ENCODE data around the gene IDH3B.

IDH3B gene

DNA sequence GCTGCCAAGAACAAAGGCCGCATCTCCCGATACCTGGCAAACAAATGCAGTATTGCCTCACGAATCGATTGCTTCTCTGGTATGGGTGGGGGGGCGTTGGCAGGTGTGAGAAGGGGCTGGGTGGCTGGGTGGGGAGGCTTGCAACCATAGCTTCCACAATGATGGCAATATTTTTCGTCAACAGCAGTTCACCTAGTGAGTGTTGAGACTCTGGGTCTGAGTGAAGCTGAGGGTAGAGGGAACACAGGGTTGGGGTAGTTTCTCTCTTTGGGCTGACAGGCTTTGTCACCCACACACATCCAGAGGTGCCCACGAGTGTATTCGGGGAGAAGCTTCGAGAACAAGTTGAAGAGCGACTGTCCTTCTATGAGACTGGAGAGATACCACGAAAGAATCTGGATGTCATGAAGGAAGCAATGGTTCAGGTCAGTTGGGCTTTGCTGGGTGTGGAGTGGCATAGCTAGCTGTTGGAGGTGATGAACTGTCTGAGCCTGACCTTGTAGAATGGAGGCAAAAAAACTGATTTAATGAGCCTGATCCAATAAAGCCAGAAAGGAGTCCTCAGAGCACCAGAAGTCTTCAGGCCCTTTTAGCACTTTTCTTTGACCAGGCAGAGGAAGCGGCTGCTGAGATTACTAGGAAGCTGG, 7.4 kb downstream of the IDH3B start:
- DNase-seq = no peak

DNA sequence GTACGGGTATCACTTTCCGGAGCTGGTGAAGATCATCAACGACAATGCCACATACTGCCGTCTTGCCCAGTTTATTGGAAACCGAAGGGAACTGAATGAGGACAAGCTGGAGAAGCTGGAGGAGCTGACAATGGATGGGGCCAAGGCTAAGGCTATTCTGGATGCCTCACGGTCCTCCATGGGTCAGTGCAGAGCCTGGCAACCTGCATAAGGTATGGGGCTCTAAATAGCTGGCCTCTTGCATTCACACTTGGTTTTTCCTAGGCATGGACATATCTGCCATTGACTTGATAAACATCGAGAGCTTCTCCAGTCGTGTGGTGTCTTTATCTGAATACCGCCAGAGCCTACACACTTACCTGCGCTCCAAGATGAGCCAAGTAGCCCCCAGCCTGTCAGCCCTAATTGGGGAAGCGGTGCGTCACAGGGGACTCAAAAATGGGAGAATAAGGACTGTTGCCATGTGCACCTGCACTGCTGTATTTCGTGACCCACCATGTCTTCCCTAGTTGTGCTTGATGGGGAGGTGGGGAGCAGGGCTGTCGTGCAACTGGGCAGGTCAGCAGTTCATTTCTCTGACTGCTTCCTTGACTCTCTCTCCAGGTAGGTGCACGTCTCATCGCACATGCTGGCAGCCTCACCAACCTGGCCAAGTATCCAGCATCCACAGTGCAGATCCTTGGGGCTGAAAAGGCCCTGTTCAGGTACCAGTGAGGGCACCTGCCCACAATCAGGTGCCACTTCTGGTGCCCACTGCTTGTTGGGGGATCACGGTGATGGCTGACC, 8.5 kb downstream of the IDH3B start:
- DNase-seq = no peak

DNA sequence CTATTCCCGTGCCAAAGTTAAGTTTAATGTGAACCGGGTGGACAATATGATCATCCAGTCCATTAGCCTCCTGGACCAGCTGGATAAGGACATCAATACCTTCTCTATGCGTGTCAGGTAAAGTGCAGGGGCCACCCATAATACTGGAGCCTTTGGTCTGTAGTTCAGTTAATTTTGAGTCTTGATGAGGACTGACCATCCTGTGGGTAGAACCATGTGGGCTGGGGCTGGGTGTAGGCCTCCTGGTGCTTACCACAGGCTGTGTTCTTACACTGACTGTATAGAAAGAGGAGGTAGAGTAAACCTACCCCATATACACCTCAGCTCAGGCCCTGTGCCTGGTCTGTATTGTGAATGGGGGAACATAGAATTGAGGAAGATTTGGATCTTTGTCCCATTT, 9.2 kb downstream of the IDH3B start:
- no peak for DNase-seq

DNA sequence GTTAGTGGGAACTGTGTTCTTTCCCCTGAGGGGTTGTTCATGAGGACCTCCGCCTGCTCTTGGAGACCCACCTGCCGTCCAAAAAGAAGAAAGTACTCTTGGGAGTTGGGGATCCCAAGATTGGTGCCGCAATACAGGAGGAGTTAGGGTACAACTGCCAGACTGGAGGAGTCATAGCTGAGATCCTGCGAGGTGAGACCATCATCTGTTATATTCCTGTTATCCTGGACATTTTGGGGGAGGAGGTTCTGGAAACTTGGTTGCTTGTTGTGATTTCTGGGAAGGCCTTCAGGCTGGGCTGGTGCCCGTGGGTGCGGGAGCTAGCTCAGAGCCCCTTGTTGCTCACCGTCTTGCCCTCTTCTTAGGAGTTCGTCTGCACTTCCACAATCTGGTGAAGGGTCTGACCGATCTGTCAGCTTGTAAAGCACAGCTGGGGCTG, 9.6 kb downstream of the IDH3B start:
- no peak for DNase-seq

DNA sequence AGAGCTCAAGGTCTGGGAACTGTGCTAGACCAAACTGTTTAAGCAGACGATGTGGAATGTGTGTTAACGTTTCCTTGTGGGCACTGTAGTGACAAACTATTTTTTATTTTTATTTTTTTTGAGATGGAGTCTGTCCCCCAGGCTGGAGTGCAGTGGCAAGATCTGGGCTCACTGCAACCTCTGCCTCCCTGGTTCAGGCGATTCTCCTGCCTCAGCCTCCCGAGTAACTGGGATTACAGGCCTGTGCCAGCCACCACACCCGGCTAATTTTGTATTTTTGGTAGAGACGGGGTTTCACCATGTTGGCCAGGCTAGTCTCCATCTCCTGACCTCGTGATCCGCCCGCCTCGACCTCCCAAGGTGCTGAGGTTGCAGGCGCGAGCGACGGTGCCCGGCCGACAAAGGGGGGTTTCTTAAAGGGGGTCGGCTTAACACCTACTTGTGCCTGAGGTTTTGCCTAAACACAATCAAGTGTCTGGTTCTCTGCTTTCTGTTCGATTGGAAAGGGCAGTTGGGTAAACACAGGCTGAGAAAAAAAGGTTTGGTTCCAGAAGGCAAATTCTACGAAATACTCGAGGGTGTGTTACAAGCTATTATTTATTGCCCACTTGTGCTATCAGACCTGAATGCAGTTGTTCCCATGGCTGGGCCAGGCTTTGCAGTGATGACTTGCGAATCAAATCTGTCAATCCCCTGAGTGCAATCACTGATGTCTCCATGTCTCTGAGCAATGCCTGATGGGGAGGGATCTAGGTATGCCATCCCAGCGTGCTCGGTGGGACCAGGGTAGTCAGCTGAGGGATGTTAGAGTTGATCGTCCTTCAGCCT, 10.2 kb downstream of the IDH3B start:
- DNase-seq = no peak

DNA sequence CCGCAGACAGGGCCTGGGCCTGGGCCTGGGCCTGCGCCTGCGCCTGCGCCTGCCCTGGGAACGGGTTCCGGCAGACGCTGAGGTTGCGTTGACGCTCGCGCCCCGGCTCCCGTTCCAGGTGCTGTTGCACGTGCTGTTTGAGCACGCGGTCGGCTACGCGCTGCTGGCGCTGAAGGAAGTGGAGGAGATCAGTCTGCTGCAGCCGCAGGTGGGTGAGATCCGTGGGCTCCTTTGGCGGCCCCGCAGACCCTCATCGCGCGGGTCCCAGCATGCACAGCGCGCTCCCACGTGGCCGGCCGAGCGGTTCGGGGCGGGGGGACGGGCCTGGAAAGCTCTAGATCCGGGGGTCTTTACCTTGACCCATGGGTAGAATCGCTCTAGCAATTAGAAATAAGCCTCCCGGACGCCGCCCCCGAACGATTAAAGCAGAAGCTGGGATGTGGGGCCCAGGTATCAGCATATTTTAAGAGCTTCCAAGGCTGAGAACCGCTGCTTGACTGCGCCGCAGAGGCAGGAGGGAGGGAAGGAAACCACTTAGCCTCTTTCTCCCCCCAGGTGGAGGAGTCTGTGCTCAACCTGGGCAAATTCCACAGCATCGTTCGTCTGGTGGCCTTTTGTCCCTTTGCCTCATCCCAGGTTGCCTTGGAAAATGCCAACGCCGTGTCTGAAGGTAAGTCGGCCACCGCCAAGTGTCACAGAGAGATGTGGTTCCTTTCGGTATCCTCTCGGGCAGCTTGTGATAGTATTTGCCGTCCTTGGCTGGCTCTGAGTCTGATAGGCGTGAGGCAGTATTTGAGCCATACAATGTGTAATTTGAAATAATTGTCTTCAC, 11.1 kb downstream of the IDH3B start:
- DNase-seq = peak in 2 of 3 experiments; percentile 68 to 71

DNA sequence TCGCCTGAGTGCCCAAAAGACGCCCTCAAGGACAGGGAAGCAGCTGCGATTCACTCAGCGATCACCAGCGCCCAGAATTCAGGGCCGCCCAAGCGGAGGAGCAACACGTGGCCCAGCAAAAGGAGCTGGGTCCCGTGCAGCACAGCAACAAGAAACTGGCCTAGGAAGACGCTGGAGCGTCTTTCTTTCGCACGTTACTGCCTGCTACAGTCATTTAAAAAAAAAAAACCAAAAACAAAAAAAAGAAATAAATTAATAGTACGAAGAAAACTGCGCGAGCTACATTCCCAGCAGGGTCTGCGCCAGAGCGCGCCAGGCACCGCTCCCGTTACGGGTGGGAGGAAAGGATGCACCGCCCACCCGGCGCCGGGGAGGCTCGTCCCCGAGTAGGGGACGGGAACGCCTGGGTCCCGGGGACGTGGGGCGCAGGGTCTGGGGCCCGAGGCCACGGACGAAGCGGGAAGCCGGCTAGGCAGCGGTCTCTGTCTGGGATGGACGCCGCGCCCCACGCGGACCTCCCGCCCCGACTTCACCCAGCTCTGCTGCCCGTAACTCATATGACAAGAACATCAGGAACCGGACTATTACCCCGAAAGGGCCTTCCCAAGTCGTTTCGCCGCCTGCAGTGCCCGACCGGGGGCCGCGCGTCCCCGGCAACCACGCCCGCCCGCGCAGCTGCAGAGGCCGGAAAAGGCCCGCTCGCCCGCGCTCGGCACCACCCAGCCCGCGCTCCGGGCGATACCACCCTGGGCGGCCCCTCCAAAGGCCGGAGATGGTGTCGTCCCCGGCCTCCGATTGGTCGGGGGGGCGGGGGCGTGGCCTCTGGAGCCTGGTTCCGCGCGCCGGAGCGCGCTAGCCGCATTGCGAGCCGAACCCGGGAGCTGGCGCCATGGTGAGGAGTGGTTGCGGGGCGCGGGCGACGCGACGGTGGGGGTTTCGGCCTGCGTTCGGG, 12.0 kb downstream of the IDH3B start, which contains the start of gene NOP56:
Gene NOP56, plus strand, starts transcription at position 861 of the 952 bp plus-strand sequence. Its CDS starts 29 bp downstream, at position 890.
- peak; percentile 97 to 98 (median 97) for DNase-seq

DNA sequence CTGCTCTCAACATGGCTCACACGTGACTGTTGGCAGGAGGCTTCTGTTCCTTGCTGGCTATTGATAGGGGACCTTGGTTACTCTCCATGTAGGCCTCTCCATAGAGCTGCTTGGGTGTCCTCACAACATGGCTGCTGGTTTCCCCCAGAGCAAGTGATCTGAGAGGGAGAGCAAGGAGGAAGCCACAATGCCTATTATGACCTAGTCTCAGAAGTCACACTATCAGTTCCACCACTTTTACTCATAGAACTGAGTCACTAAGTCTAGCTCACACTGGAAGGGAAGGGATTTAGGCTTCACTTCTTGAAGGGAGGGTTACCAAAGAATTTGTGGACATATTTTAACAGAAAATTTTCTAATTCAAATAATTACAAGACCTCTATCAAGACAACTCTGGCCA, 20.3 kb downstream of the IDH3B start:
- no peak for DNase-seq

DNA sequence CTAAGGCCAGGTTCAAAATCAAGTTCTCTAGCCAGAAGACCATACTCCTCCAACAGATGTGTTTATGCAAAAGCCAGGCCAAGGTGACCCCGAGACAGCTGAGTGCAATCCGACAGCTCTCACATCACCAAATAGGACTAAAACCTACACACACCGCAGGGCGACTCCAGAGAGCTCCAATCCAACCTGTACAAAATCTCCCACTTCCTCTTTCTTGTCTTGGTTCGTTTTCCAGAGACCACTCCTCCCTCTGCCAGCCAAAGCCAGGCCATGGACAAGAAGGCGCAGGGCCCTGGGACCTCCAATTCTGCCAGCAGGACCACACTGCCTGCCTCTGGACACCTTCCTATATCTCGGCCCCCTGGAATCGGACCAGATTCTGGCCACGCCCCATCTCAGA, 23.1 kb downstream of the IDH3B start:
- no peak for DNase-seq

DNA sequence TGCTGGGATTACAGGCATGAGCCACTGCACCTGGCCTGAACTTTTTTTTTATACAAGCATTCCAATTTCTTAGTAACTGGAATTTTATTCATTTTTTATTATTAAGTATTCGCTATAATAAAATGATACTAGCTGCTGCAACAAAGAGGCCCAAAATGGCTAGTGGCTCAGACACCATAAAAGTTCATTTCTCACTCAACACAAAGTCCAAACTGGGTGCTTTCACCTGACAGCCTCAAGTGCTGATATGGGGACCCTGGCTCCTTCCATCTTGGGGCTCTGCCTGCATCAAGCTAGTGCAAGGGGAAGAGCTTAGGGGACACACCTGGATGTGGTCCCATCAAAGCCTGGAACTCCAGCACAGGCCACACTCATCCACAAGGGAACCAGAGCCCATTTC, 23.8 kb downstream of the IDH3B start:
- DNase-seq = no peak

DNA sequence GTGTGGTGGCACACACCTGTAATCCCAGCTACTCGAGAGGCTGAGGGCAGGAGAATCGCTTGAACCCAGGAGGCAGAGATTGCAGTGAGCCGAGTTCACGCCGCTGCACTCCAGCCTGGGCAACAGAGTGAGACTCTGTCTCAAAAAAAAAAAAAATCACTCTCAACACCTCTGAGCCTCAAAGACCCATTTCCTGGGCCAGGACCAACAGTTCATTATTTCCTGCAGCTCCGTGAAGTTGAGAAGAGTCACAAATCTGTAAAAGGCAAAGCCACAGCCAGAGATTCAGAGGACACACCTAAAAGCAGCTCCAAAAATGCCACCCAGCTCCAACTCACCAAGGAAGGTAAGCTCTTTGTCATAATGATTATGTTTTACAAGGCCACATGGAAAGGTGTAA, 26.8 kb downstream of the IDH3B start:
- DNase-seq = no peak

DNA sequence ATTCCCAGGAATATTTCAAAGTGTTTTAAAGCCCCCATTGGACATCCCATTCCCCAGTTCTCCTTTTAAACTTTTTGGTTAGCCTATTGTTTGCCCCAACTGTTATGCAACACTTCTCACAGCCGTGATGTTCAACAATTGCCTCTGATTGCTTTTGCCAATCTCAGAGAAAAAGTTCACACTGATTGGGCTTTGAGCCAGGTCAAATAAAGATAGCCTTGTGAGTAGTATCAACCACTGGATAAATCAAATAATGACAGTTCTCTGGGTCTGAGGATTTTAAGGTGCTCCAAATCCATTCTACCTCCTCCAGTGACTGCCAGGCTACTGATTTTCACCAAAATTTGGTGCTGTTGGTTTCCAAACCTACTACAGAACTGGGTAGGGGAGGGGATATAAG, 30.6 kb downstream of the IDH3B start:
- no peak for DNase-seq

DNA sequence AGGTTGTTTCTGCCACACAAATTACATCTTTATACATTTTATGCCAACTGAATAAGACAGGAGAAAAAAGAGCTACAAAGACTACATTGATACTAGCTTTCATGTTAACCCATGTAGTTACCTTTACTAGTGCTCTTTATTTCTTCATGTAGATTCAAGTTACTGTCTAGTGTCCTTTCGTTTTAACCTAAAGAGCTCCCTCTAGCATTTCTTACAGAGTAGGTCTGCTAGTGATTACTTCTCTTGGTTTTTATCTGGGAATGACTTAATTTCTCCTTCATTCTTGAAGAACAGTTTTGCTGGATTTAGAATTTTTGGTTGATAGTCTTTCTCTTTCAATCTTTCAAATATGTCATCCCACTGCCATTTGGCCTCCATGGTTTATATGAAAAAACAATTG, 32.8 kb downstream of the IDH3B start:
- DNase-seq = peak in 1 of 3 experiments; percentile 18

DNA sequence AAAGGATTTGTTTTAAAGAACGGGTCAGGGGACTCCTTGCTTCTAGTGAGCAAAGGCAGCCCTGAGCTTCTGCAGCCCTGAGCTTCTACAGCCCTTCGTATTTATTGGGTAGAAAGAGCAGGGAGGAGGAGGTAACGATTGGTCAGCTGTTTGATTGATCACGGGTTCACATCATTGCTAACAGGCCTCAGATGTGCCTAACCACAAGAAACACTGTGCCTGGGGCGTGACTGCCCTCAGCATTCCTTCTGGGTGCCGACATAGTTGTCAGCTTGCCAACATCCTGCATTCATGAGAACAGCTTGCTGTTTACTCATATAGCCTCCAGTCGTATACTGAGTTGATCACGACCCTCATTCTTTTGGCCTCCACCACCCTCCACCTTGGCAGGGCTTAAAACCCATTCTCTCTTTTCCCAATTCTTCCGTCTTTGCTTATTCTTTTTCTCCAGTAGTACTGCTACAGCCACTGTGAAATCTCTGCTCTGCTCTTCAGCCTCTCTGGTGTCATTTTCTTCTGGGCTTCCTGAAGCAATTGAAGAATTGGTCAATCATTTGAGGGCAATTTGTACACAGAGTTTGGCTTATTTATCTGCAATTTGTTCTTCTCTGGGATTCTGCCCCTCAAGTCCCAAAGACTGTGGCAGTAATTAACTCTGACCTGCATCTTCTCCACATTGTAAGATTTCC, 37.0 kb downstream of the IDH3B start:
- DNase-seq = no peak

DNA sequence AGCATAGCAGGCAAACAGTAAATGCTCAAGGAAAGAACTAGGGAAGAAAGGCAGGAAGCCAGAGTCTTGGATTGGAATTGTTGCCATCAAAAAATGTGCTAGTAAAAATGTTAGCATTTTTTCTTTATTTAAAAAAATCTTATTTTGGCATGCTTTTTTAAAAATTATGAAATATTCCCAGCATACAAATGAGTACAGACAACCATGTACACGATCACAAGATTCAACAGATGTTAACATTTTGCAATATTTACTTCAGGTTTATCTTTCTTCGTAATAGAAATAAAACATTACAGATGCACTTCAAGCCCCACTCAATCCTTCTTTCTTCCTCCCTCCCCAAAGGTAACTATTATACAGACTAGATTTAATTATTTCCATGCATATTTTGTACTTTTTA, 39.0 kb downstream of the IDH3B start:
- DNase-seq = no peak

DNA sequence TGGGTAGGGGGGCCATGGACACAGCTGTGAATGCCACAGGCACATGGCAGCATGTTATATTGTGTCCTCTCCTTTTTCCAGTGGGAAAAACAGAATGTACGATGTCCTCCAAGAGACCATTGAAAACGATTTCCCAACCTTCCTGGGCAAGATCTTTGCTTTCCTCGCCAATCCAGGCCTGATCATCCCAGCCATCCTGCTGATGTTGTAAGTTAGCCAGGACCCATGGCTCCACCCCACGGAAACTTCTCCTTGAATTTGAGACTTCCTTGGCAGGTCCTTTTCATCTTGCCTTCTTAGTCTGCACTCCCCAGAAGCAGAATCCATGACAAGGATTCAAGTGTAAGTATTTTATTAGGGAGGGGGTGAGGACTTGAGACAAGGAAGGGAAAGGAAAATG, 39.8 kb downstream of the IDH3B start:
- no peak for DNase-seq

DNA sequence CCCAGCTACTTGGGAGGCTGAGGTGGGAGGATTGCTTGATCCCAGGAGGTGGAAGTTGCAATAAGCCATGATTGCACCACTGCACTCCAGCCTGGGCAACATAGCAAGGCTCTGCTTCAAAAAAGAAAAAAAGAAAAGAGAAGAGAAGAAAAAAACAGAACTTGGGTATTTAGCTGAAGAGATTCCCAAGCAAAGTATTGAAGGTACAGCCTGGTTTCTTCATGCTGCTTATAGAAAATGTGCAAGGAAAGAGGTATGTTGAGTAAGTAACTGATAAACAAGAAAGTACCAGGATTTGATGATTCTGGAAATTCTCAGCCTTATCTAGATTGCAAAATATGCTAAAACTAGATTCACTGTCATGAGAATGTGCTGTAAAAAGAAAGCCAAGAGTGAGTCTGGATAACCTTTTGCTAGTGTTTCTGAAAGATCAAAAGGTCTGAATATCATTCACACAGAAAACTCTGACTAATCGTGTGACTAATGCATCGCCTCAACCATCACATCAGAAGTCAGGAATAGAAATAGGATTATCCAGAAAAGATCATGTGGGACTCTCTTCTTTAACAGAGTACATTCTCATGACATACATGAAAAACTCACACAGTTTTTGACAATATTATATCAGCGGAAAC, 43.9 kb downstream of the IDH3B start:
- DNase-seq = no peak

DNA sequence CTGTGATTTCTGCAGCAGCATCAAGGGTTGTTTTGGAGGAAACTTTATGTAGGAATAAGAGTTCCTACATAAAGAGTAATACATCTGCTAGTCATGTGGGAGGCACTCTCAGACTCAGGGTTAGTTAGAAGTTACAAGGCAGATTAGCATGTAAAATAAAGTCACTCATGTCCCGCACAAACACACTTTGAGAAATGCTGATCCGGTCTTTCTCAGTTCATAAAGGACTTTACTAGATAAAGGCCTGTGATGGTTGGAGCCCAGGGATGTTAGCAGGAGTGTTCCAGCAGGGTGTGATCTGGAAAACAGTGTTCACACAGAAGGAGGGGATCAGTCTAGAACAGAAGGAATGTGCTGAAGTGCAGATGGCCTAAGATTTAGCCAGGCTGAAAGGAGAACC, 44.7 kb downstream of the IDH3B start:
- DNase-seq = no peak

DNA sequence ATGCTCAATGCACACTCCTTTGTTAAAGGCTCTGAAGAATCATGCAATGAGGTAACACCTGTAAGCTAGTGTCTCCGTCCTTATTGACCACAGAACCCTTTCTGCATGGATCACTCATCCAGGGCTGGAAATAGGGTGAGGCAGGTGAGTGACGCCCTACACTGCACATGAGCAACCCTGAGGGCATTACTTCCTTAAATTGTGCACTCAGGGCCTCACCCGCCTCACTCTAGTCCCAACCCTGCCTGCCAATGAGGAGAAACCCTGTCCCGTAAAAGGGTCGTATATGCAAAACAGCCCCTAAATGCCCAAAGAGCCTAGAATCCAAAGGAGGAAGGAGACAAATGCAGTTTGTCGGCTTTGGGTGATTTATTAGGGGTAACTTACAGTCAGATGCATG, 45.2 kb downstream of the IDH3B start:
- DNase-seq = no peak

DNA sequence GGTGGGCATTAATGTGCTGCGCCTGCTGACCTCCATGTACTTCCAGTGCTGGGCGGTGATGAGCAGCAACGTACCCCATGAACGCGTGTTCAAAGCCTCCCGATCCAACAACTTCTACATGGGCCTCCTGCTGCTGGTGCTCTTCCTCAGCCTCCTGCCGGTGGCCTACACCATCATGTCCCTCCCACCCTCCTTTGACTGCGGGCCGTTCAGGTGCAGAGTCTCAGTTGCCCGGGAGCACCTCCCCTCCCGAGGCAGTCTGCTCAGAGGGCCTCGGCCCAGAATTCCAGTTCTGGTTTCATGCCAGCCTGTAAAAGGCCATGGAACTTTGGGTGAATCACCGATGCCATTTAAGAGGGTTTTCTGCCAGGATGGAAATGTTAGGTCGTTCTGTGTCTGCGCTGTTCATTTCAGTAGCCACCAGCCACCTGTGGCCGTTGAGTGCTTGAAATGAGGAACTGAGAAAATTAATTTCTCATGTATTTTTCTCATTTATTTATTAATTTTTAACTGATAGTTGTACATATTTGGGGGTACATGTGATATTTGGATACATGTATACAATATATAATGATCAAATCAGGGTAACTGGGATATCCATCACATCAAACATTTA, 46.8 kb downstream of the IDH3B start:
- no peak for DNase-seq
